ENCODE measurements around the gene RREB1. TPM values are rescaled to one million over a fixed set of nuclear protein-coding genes. Genes with fewer than 3 reads are reported as not detected.

The RREB1 gene
- total RNA-seq = 10 to 100 TPM; 14.7 to 18.1 TPM

- no peaks in the 10 kb centered on the region for H3K9me3 Mint-ChIP-seq (ENCODE audit: low read depth)
- DNase-seq = peak; percentile 77
- POLR2A ChIA-PET = interaction anchor here (1.1 to 2.3 kb wide), 2 partner anchors 21 to 57 kb away, joined by 3 to 14 read pairs; no protein-coding TSS in a partner anchor
- H3K27ac Mint-ChIP-seq = peak within 1 kb of the TSS; percentile 93
- no peaks in the 10 kb centered on the region for H3K27me3 Mint-ChIP-seq
- peaks cover 4% of the 10 kb centered on the region for H3K36me3 Mint-ChIP-seq (ENCODE audit: low read depth)
- H3K4me1 Mint-ChIP-seq = peaks cover 40% of the 10 kb centered on the region
- peak; percentile 54 for ATAC-seq
- intact Hi-C loops (cut with DNase I, micrococcal nuclease) = loop anchor here (1.0 to 5.0 kb wide), 12 partner anchors 21 to 1846 kb away; partner anchors contain the start of genes EEF1E1 (in 1 of the 2), FARS2 (in 1 of the 2) and SSR1 (in 1 of the 2)
- peak within 1 kb of the TSS; percentile 94 for H3K4me3 Mint-ChIP-seq
- CTCF ChIA-PET = interaction anchor here (1.0 to 1.3 kb wide), 2 partner anchors 27 to 130 kb away, joined by 3 read pairs; no protein-coding TSS in a partner anchor
Observed at GRCh38 chr6:7107578-7108195, at the start of gene RREB1. Gene RREB1 (plus strand): TSS chr6:7107961. CDS start chr6:7181912, 73,951 bp downstream.

GRCh38 chr6:7058250-7058923, 49.4 kb upstream of the RREB1 start:
- peak; percentile 90 for ATAC-seq
- Mint-ChIP-seq H3K27me3 (no peaks in the 10 kb centered on the region), H3K9me3 (ENCODE audit: low read depth) (no peaks in the 10 kb centered on the region), H3K4me3 (no peak overlapping the region), H3K4me1 (peaks cover 8% of the 10 kb centered on the region), H3K27ac (no peak overlapping the region), H3K36me3 (ENCODE audit: low read depth) (no peaks in the 10 kb centered on the region)
- intact Hi-C loops (cut with DNase I, micrococcal nuclease) = no loop called here
- CTCF ChIA-PET = interaction anchor here (0.6 to 0.7 kb wide), 2 partner anchors 299 to 476 kb away, joined by 3 to 4 read pairs; no protein-coding TSS in a partner anchor
- POLR2A ChIA-PET = no interaction called here
- peak; percentile 44 for DNase-seq

- ATAC-seq (no peak), DNase-seq (no peak)
- H3K27ac Mint-ChIP-seq = no peak overlapping the region
- no peak overlapping the region for H3K4me3 Mint-ChIP-seq
- intact Hi-C loops (cut with DNase I, micrococcal nuclease) = no loop called here
- H3K27me3 Mint-ChIP-seq = no peaks in the 10 kb centered on the region
- ChIA-PET CTCF (no interaction called here), POLR2A (no interaction called here)
- no peaks in the 10 kb centered on the region for H3K9me3 Mint-ChIP-seq (ENCODE audit: low read depth)
- H3K36me3 Mint-ChIP-seq (ENCODE audit: low read depth) = no peaks in the 10 kb centered on the region
- H3K4me1 Mint-ChIP-seq = peaks cover 8% of the 10 kb centered on the region
Observed at GRCh38 chr6:7060769-7061516, 46.8 kb upstream of the RREB1 start.

- DNase-seq (no peak), ATAC-seq (no peak)
- Mint-ChIP-seq H3K27me3 (peaks cover under 1% of the 10 kb centered on the region), H3K9me3 (ENCODE audit: low read depth) (no peaks in the 10 kb centered on the region), H3K27ac (no peak overlapping the region), H3K4me1 (peaks cover 8% of the 10 kb centered on the region), H3K4me3 (no peak overlapping the region), H3K36me3 (ENCODE audit: low read depth) (no peaks in the 10 kb centered on the region)
- intact Hi-C loops (cut with DNase I, micrococcal nuclease) = no loop called here
- POLR2A ChIA-PET = interaction anchor here (0.7 kb wide), 1 partner anchor 321 kb away, joined by 3 read pairs; no protein-coding TSS in a partner anchor
- CTCF ChIA-PET = no interaction called here
Observed at GRCh38 chr6:7062451-7063162, 45.2 kb upstream of the RREB1 start.

- DNase-seq (no peak), ATAC-seq (no peak)
- ChIA-PET CTCF (interaction anchor here (0.6 to 0.8 kb wide), 3 partner anchors 18 to 135 kb away, joined by 3 read pairs; no protein-coding TSS in a partner anchor), POLR2A (no interaction called here)
- Mint-ChIP-seq H3K36me3 (ENCODE audit: low read depth) (no peaks in the 10 kb centered on the region), H3K27me3 (peaks cover 10% of the 10 kb centered on the region), H3K4me3 (no peak overlapping the region), H3K4me1 (no peaks in the 10 kb centered on the region), H3K27ac (no peak overlapping the region), H3K9me3 (ENCODE audit: low read depth) (no peaks in the 10 kb centered on the region)
- intact Hi-C loops (cut with DNase I, micrococcal nuclease) = no loop called here
Observed at GRCh38 chr6:7067305-7067704, 40.5 kb upstream of the RREB1 start.

- ChIA-PET POLR2A (no interaction called here), CTCF (interaction anchor here (0.9 kb wide), 1 partner anchor 15 kb away, joined by 3 read pairs; no protein-coding TSS in a partner anchor)
- no peak overlapping the region for H3K4me3 Mint-ChIP-seq
- no peak for ATAC-seq
- peaks cover 12% of the 10 kb centered on the region for H3K4me1 Mint-ChIP-seq
- intact Hi-C loops (cut with DNase I, micrococcal nuclease) = loop anchor here (5.0 kb wide), 2 partner anchors 36 to 284 kb away; partner anchors contain the start of gene RREB1 (in 1 of the 2)
- H3K9me3 Mint-ChIP-seq (ENCODE audit: low read depth) = no peaks in the 10 kb centered on the region
- no peak for DNase-seq
- H3K27ac Mint-ChIP-seq = no peak overlapping the region
- peaks cover 21% of the 10 kb centered on the region for H3K27me3 Mint-ChIP-seq
- H3K36me3 Mint-ChIP-seq (ENCODE audit: low read depth) = no peaks in the 10 kb centered on the region
Observed at GRCh38 chr6:7071405-7071804, 36.4 kb upstream of the RREB1 start.

GRCh38 chr6:7073082-7073820, 34.5 kb upstream of the RREB1 start:
- no peak for ATAC-seq
- Mint-ChIP-seq H3K36me3 (ENCODE audit: low read depth) (no peaks in the 10 kb centered on the region), H3K27ac (no peak overlapping the region), H3K9me3 (ENCODE audit: low read depth) (no peaks in the 10 kb centered on the region), H3K4me3 (no peak overlapping the region), H3K27me3 (peaks cover 21% of the 10 kb centered on the region), H3K4me1 (peaks cover 12% of the 10 kb centered on the region)
- no peak for DNase-seq
- ChIA-PET CTCF (interaction anchor here (0.7 to 1.2 kb wide), 8 partner anchors 13 to 1144 kb away, joined by 3 to 9 read pairs (median 3); no protein-coding TSS in a partner anchor), POLR2A (interaction anchor here (0.7 to 1.0 kb wide), 3 partner anchors 14 to 216 kb away, joined by 3 to 4 read pairs (median 3); no protein-coding TSS in a partner anchor)
- intact Hi-C loops (cut with DNase I, micrococcal nuclease) = loop anchor here (1.0 to 5.0 kb wide), 5 partner anchors 13 to 286 kb away; partner anchors contain the start of gene RREB1 (in 1 of the 2)

GRCh38 chr6:7073821-7074525, 33.8 kb upstream of the RREB1 start:
- H3K27me3 Mint-ChIP-seq = peaks cover 26% of the 10 kb centered on the region
- intact Hi-C loops (cut with DNase I, micrococcal nuclease) = loop anchor here (1.0 to 5.0 kb wide), 5 partner anchors 12 to 287 kb away; partner anchors contain the start of gene RREB1 (in 1 of the 2)
- ATAC-seq = peak; percentile 99
- H3K9me3 Mint-ChIP-seq (ENCODE audit: low read depth) = no peaks in the 10 kb centered on the region
- H3K27ac Mint-ChIP-seq = no peak overlapping the region
- H3K4me1 Mint-ChIP-seq = peaks cover 12% of the 10 kb centered on the region
- CTCF ChIA-PET = interaction anchor here (0.7 to 1.2 kb wide), 7 partner anchors 12 to 1144 kb away, joined by 3 to 9 read pairs (median 3); no protein-coding TSS in a partner anchor
- no peak overlapping the region for H3K4me3 Mint-ChIP-seq
- H3K36me3 Mint-ChIP-seq (ENCODE audit: low read depth) = no peaks in the 10 kb centered on the region
- peak; percentile 87 for DNase-seq
- POLR2A ChIA-PET = interaction anchor here (0.7 to 1.0 kb wide), 3 partner anchors 14 to 217 kb away, joined by 3 to 4 read pairs (median 3); no protein-coding TSS in a partner anchor

GRCh38 chr6:7074870-7075269, 32.9 kb upstream of the RREB1 start:
- intact Hi-C loops (cut with DNase I, micrococcal nuclease) = loop anchor here (1.0 to 5.0 kb wide), 3 partner anchors 11 to 288 kb away; partner anchors contain the start of gene RREB1 (in 1 of the 2)
- Mint-ChIP-seq H3K27ac (no peak overlapping the region), H3K4me3 (no peak overlapping the region), H3K4me1 (peaks cover 12% of the 10 kb centered on the region), H3K27me3 (peaks cover 24% of the 10 kb centered on the region), H3K36me3 (ENCODE audit: low read depth) (no peaks in the 10 kb centered on the region), H3K9me3 (ENCODE audit: low read depth) (no peaks in the 10 kb centered on the region)
- DNase-seq (no peak), ATAC-seq (no peak)
- CTCF ChIA-PET = no interaction called here
- POLR2A ChIA-PET = no interaction called here
